OCI-LY7 (cell line): ENCODE measurements around the gene PSD2. TPM values are rescaled to one million over a fixed set of nuclear protein-coding genes. Genes with fewer than 3 reads are reported as not detected.
A peak's percentile ranks its signal among the peaks of the same experiment; 100 is the strongest.

ENCODE experiments used
- Bru-seq: library from RNA; stranded (reverse); fragments of 400-500 nt; gene quantifications from one replicate; lab custom pipeline; 2021; lab: Mats Ljungman, UMichigan
- BruChase-seq, 2 experiments: library from RNA; stranded (reverse); fragments of 400-500 nt; gene quantifications; one replicate each; lab custom pipeline; 2021; lab: Mats Ljungman, UMichigan
- BruUV-seq: library from RNA; stranded (reverse); fragments of 400-500 nt; replicated peaks from 2 replicates; lab custom pipeline; 2021; lab: Mats Ljungman, UMichigan
- CTCF ChIA-PET: fragments of 300-600 bp; sonication (Branson Sonifier 250); formaldehyde crosslinking; loops from one replicate; lab custom pipeline; 2022; ENCODE audit warnings: antibody characterized with exemption; ENCODE audit not compliant: unreplicated experiment; lab: Charles Lee
- POLR2A ChIA-PET: fragments of 300-600 bp; sonication (Branson Sonifier 250); formaldehyde crosslinking; loops from one replicate; lab custom pipeline; 2022; ENCODE audit warnings: antibody characterized with exemption; lab: Charles Lee
- DNase-seq: peaks from one replicate; pipeline ENCODE4 v3.0.0-alpha.2; 2015; ENCODE audit warnings: low spot score
- H2AFZ ChIP-seq: fragments of 200-600 bp; sonication (generic), shearing (Covaris generic); 2 replicates; pipeline ENCODE4 v1.6.1; 2014; ENCODE audit warnings: mild to moderate bottlenecking, antibody characterized with exemption, low read length, moderate library complexity
- H3K27ac ChIP-seq: fragments of 200-600 bp; sonication (generic); 2 replicates; pipeline ENCODE4 v1.5.1; 2014; ENCODE audit warnings: mixed run types, low read depth, mild to moderate bottlenecking, moderate library complexity, low read length, inconsistent platforms; ENCODE audit not compliant: poor library complexity, severe bottlenecking
- H3K36me3 ChIP-seq: fragments of 200-600 bp; sonication (generic); 2 replicates; pipeline ENCODE4 v1.6.1; 2014; ENCODE audit warnings: mild to moderate bottlenecking, antibody characterized with exemption, low read length, moderate library complexity, mixed read lengths; ENCODE audit not compliant: insufficient read depth
- H3K4me1 ChIP-seq: fragments of 200-600 bp; sonication (generic); 2 replicates; pipeline ENCODE4 v1.5.1; 2014; ENCODE audit warnings: mild to moderate bottlenecking, low read length; ENCODE audit not compliant: insufficient read depth, poor library complexity, severe bottlenecking
- H3K4me2 ChIP-seq: fragments of 200-600 bp; sonication (generic); 2 replicates; pipeline ENCODE4 v1.6.1; 2014; ENCODE audit warnings: mild to moderate bottlenecking, low read length
- H3K4me3 ChIP-seq: fragments of 200-600 bp; sonication (generic); 2 replicates; pipeline ENCODE4 v1.5.1; 2014; ENCODE audit warnings: mild to moderate bottlenecking, low read depth, low read length; ENCODE audit not compliant: poor library complexity, severe bottlenecking
- H3K79me2 ChIP-seq: fragments of 200-600 bp; sonication (generic); 2 replicates; pipeline ENCODE4 v1.6.1; 2016; ENCODE audit warnings: low read depth, mild to moderate bottlenecking, low read length, moderate library complexity, mixed read lengths; ENCODE audit not compliant: insufficient read depth
- H3K9me2 ChIP-seq: fragments of 200-600 bp; sonication (generic); 2 replicates; pipeline ENCODE4 v1.6.1; 2016; ENCODE audit warnings: mild to moderate bottlenecking, low read length, mixed read lengths; ENCODE audit not compliant: insufficient read depth
- H3K9me3 ChIP-seq: fragments of 200-600 bp; sonication (generic); 2 replicates; pipeline ENCODE4 v1.6.1; 2014; ENCODE audit warnings: mild to moderate bottlenecking, mixed run types, low read length, mixed read lengths
- H4K20me1 ChIP-seq: fragments of 200-600 bp; sonication (generic); 2 replicates; pipeline ENCODE4 v1.6.1; 2014; ENCODE audit warnings: mild to moderate bottlenecking, antibody characterized with exemption, low read length, moderate library complexity, mixed read lengths; ENCODE audit not compliant: insufficient read depth
- EZH2phosphoT487 ChIP-seq: fragments of 200-600 bp; sonication (generic); IDR thresholded peaks from 2 replicates; pipeline ENCODE4 v1.6.1; 2018; ENCODE audit warnings: low read depth, borderline replicate concordance, mild to moderate bottlenecking, mixed run types, antibody characterized with exemption, low read length, moderate library complexity, mixed read lengths
- intact Hi-C: fragments of 100-400 bp; cut with micrococcal nuclease; formaldehyde crosslinking; loops from one replicate; pipeline ENCODE4 v1.10.0; 2022; ENCODE audit not compliant: unreplicated experiment
- long read RNA-seq: library from polyadenylated mRNA; stranded (forward); transcript quantifications from one replicate; pipeline ENCODE4 v2.0.0, GENCODE V29; 2022
- total RNA-seq, 2 experiments: library from RNA; depleted of rRNA in 1 of 2; stranded (reverse); fragments of >200 nt in 1 of 2; shearing (Covaris generic) in 1 of 2; gene quantifications; 2 replicates each; pipeline ENCODE4 v1.2.3, GENCODE V29; 2014 to 2022
- TF ChIP-seq, protein P1 (sequence below): fragments of 200-600 bp; sonication (generic); conservative IDR thresholded peaks from 2 replicates; pipeline ENCODE4 v1.5.1; 2014; ENCODE audit warnings: mild to moderate bottlenecking, antibody characterized with exemption, low read length, moderate library complexity, mixed read lengths

PSD2 gene
- 0.08 and 0.13 TPM in 2 replicates for total RNA-seq (2014; rRNA removed; shearing (Covaris generic))
- 0.11 and 0.15 TPM in 2 replicates for total RNA-seq (2022)
- Bru-seq, nascent RNA, result percentile 10 among the genes with signal in this experiment
- percentile 6 among the genes with signal in this experiment for BruChase-seq, experiment 1, labeled RNA remaining after a 6-hour chase
- BruChase-seq, experiment 2, labeled RNA remaining after a 2-hour chase, result percentile 12 among the genes with signal in this experiment
- long read RNA-seq, partial matches to known transcripts, result 0 of 1 reads
- long read RNA-seq, other reads (novel, unspliced or antisense), result 1 of 1 reads

- CTCF ChIA-PET, result no interaction called here
- Histone ChIP-seq H3K79me2 (no peaks in the 10 kb centered on the region), H4K20me1 (no peaks in the 10 kb centered on the region), H3K9me2 (no peaks in the 10 kb centered on the region), H3K4me3 (no peak within 1 kb of the TSS), H2AFZ (no peak within 1 kb of the TSS), H3K27ac (no peak within 1 kb of the TSS), H3K36me3 (no peaks in the 10 kb centered on the region), H3K4me1 (no peaks in the 10 kb centered on the region), H3K4me2 (no peak within 1 kb of the TSS), H3K9me3 (no peaks in the 10 kb centered on the region)
- TF ChIP-seq EZH2phosphoT487, result no peak
- TF ChIP-seq, protein P1, sequence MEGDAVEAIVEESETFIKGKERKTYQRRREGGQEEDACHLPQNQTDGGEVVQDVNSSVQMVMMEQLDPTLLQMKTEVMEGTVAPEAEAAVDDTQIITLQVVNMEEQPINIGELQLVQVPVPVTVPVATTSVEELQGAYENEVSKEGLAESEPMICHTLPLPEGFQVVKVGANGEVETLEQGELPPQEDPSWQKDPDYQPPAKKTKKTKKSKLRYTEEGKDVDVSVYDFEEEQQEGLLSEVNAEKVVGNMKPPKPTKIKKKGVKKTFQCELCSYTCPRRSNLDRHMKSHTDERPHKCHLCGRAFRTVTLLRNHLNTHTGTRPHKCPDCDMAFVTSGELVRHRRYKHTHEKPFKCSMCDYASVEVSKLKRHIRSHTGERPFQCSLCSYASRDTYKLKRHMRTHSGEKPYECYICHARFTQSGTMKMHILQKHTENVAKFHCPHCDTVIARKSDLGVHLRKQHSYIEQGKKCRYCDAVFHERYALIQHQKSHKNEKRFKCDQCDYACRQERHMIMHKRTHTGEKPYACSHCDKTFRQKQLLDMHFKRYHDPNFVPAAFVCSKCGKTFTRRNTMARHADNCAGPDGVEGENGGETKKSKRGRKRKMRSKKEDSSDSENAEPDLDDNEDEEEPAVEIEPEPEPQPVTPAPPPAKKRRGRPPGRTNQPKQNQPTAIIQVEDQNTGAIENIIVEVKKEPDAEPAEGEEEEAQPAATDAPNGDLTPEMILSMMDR, result no peak
- BruUV-seq, result no TSS peak
- DNase-seq, result no peak
- POLR2A ChIA-PET, result no interaction called here
- intact Hi-C loops, result no loop called here
These were observed at the start of gene PSD2 for GRCh38 chr5:139795074-139796001. PSD2 (plus strand) TSS chr5:139795808; CDS start chr5:139809441, 13,633 bp downstream.

GRCh38 chr5:139746691-139747582 is 48.7 kb upstream of the PSD2 start:
- TF ChIP-seq, protein P1, result no peak
- TF ChIP-seq EZH2phosphoT487, result no peak
- peak; percentile 68 for DNase-seq
- Histone ChIP-seq H3K36me3 (no peaks in the 10 kb centered on the region), H3K27ac (no peak overlapping the region), H3K4me2 (peak overlapping the region; percentile 77), H2AFZ (peak overlapping the region; percentile 27; the same call in 1 of the 2 replicates), H3K79me2 (no peaks in the 10 kb centered on the region), H3K4me1 (peaks cover 26% of the 10 kb centered on the region), H4K20me1 (no peaks in the 10 kb centered on the region), H3K9me3 (no peaks in the 10 kb centered on the region), H3K9me2 (no peaks in the 10 kb centered on the region), H3K4me3 (peak overlapping the region; percentile 48)
- no TSS peak for BruUV-seq
- CTCF ChIA-PET, result no interaction called here
- intact Hi-C loops, result loop anchor here (5.0 kb wide), 1 partner anchor 110 kb away; no protein-coding TSS in a partner anchor
- POLR2A ChIA-PET, result interaction anchor here (0.7 to 1.2 kb wide), 2 partner anchors 8 to 16 kb away, joined by 3 read pairs; no protein-coding TSS in a partner anchor
